SK-N-SH treated with all-trans-retinoic acid at 6 μM for 48 hours (cell line): ENCODE results near the gene KIRREL3.

Experiments used
- BACH2 ChIP-seq: fragments of 250-450 bp; sonication (Bioruptor Pico); IDR thresholded peaks from 2 replicates; pipeline ENCODE4 v1.9.0; 2021; ENCODE audit warnings: mild to moderate bottlenecking, borderline replicate concordance
- CREB5 ChIP-seq: fragments of 250-450 bp; sonication (Bioruptor Pico); IDR thresholded peaks from 2 replicates; pipeline ENCODE4 v1.5.1; 2020; ENCODE audit warnings: low read depth, mild to moderate bottlenecking, moderate library complexity
- CSDC2 ChIP-seq: fragments of 250-450 bp; sonication (Bioruptor Pico); IDR thresholded peaks from 2 replicates; pipeline ENCODE4 v1.5.0; 2020; ENCODE audit warnings: mild to moderate bottlenecking, moderate library complexity
- ISL1 ChIP-seq: fragments of 250-450 bp; sonication (Bioruptor Pico); IDR thresholded peaks from 2 replicates; pipeline ENCODE4 v2.1.2; 2022; ENCODE audit warnings: mild to moderate bottlenecking, moderate library complexity
- OSR1 ChIP-seq: fragments of 250-450 bp; sonication (Bioruptor Pico); IDR thresholded peaks from 2 replicates; pipeline ENCODE4 v1.8.0; 2022; ENCODE audit warnings: moderate library complexity, mild to moderate bottlenecking, inconsistent platforms
- PATZ1 ChIP-seq: fragments of 250-450 bp; sonication (Bioruptor Pico); IDR thresholded peaks from 2 replicates; pipeline ENCODE4 v1.8.0; 2020; ENCODE audit warnings: mild to moderate bottlenecking, moderate library complexity, borderline replicate concordance
- RARB ChIP-seq: fragments of 250-450 bp; sonication (Bioruptor Pico); IDR thresholded peaks from 2 replicates; pipeline ENCODE4 v1.8.0; 2021; ENCODE audit warnings: mild to moderate bottlenecking, moderate library complexity
- SNAI2 ChIP-seq: fragments of 250-450 bp; sonication (Bioruptor Pico); IDR thresholded peaks from 2 replicates; pipeline ENCODE4 v1.5.0; 2020; ENCODE audit warnings: mild to moderate bottlenecking, moderate library complexity
- TOX ChIP-seq: fragments of 250-450 bp; sonication (Bioruptor Pico); IDR thresholded peaks from 2 replicates; pipeline ENCODE4 v1.8.0; 2021; ENCODE audit warnings: mild to moderate bottlenecking, moderate library complexity, borderline replicate concordance
- ZNF70 ChIP-seq: fragments of 450-650 bp; formaldehyde crosslinking; IDR thresholded peaks from 2 replicates; pipeline ENCODE4 v1.5.0; 2020; ENCODE audit warnings: mild to moderate bottlenecking, moderate library complexity

- TF ChIP-seq OSR1 (no peak), SNAI2 (no peak), TOX (CRISPR knock-in tag) (no peak), PATZ1 (CRISPR knock-in tag) (no peak), BACH2 (CRISPR knock-in tag) (no peak), CREB5 (no peak), ZNF70 (CRISPR knock-in tag) (no peak), ISL1 (CRISPR knock-in tag) (no peak), CSDC2 (CRISPR knock-in tag) (no peak), RARB (CRISPR knock-in tag) (no peak)
Measured at GRCh38 chr11:126491092-126491491, 509.5 kb downstream of the KIRREL3 start.
